Ovary (tissue), 9 donors: ENCODE results near the gene DPH5. TPM values are rescaled to one million over a fixed set of nuclear protein-coding genes. Genes with fewer than 3 reads are reported as not detected.
"Not testable (repeated sequence)": the region's sequence is repeated elsewhere in the genome, so short reads cannot be mapped to it uniquely, and the experiment has no call there.

Source experiments
- DNase-seq, 5 donors: peaks; one replicate each; pipeline ENCODE4 v3.0.0-alpha.2; 2019 to 2020
- H3K27ac ChIP-seq, 2 donors: fragments of 200-600 bp; one replicate each; pipeline versions ENCODE4 v1.5.1 to v1.8.0; 2019 to 2022
- H3K27me3 ChIP-seq: fragments of 200-600 bp; one replicate; pipeline ENCODE4 v1.8.0; 2022
- H3K36me3 ChIP-seq: fragments of 200-600 bp; sonication (generic); one replicate; pipeline ENCODE4 v1.5.1; 2019
- H3K4me1 ChIP-seq: one replicate; pipeline ENCODE4 v1.8.1; 2013; ENCODE audit warnings: mild to moderate bottlenecking, moderate library complexity; ENCODE audit not compliant: insufficient read depth
- H3K4me3 ChIP-seq: fragments of 200-600 bp; sonication (generic); one replicate; pipeline ENCODE4 v1.5.1; 2017
- H3K9me3 ChIP-seq, 2 donors: fragments of 200-600 bp in 1 of 2; sonication (generic) in 1 of 2; one replicate each; pipeline versions ENCODE4 v1.5.1 to v1.8.1; 2013 to 2019; ENCODE audit warnings: mild to moderate bottlenecking in 1 of 2, moderate library complexity in 1 of 2
- EP300 ChIP-seq: sonication (generic); formaldehyde crosslinking; IDR thresholded peaks from one replicate; pipeline ENCODE4 v1.6.1; 2017; ENCODE audit warnings: antibody characterized with exemption
- POLR2A ChIP-seq: fragments of 450-650 bp; IDR thresholded peaks from one replicate; pipeline ENCODE4 v1.6.1; 2017; ENCODE audit warnings: antibody characterized with exemption, mild to moderate bottlenecking, moderate library complexity
- WGBS, 3 donors: extraction: QIAGEN DNeasy Blood & Tissue Kit in 1 of 3; methylation state at CpG; one replicate each; pipeline versions ENCODE4 v1.1.5 to v1.1.7; 2013 to 2017; 5-methylcytosine and 5-hydroxymethylcytosine counted together
- intact Hi-C, 4 donors: fragments of 100-400 bp; cut with DNase I; formaldehyde crosslinking; loops; one replicate each; pipeline versions ENCODE4 v1.11.0 to v1.15.1; 2022 to 2023
- polyA plus RNA-seq, 2 donors: library from polyadenylated mRNA; stranded (reverse); fragments of 200-250 nt in 1 of 2; fragments of 350-450 nt in 1 of 2; fragmentation: Illumina TruSeq in 1 of 2; extraction: RNeasy Lipid Tissue Mini Kit (QIAGEN cat#74804) in 1 of 2; gene quantifications; one replicate each; pipeline ENCODE4 v1.2.3, GENCODE V29; 2013 to 2014
- total RNA-seq, 7 donors: library from RNA; depleted of rRNA in 2 of 7; stranded (reverse); fragments of >200 nt in 2 of 7; fragmentation: NEBNext Ultra II Directional in 3 of 7; extraction: Animal tissue kit (Norgen Biotek cat#: 25700) in 3 of 7; gene quantifications; one replicate each; pipeline versions ENCODE4 v1.1.0 to v1.2.4, GENCODE V29; 2016 to 2023
- TF ChIP-seq, protein P1 (sequence below), 3 donors: fragments of 450-650 bp in 2 of 3; fragments of 200-600 bp in 1 of 3; IDR thresholded peaks; one replicate each; pipeline versions ENCODE4 v1.5.1 to v1.8.0; 2016 to 2022; ENCODE audit warnings: antibody characterized with exemption in 3 of 3, mild to moderate bottlenecking in 1 of 3
- donor health status: DM: no; HTN: no; CAD: no; lungs with moderate emphysema.
- donor health status: DM: no; HTN: no; CAD: no.
- donor health status: Bipolar disorder and iron deficiency.
- donor health status: DM: yes; HTN: yes; CAD: no.
- donor health status: DM: no; HTN: no; CAD: no.
- donor health status: DM: yes; HTN: yes; CAD: no.

DPH5 gene
- total and polyA plus RNA-seq, 9 donors: 24.0 to 77.2 (median 48.4) TPM

DNA sequence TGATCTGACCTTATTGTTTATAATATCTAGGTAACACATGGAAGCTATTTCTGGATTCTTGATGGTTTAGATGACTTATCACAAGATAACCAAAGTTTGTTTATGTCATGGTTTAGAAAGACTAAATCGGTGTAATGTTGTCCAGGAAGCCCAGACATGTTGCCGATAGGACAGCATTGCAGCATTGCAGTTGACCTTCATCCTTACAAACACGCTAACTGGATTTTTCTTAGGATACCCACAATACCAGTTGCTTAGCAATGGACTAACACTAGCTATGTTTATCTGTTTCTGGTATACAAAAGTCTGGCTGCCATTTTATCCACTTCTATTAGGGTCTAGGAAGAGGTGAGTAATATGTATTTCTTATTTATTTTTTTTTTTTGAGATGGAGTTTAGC, 11.7 kb upstream of the DPH5 start:
- no peaks in the 10 kb centered on the region for H3K36me3 ChIP-seq
- intact Hi-C loops: no loop called here
- TF ChIP-seq, protein P1, sequence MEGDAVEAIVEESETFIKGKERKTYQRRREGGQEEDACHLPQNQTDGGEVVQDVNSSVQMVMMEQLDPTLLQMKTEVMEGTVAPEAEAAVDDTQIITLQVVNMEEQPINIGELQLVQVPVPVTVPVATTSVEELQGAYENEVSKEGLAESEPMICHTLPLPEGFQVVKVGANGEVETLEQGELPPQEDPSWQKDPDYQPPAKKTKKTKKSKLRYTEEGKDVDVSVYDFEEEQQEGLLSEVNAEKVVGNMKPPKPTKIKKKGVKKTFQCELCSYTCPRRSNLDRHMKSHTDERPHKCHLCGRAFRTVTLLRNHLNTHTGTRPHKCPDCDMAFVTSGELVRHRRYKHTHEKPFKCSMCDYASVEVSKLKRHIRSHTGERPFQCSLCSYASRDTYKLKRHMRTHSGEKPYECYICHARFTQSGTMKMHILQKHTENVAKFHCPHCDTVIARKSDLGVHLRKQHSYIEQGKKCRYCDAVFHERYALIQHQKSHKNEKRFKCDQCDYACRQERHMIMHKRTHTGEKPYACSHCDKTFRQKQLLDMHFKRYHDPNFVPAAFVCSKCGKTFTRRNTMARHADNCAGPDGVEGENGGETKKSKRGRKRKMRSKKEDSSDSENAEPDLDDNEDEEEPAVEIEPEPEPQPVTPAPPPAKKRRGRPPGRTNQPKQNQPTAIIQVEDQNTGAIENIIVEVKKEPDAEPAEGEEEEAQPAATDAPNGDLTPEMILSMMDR (IDR thresholded peaks at IDR 0.05): no peak
- TF ChIP-seq EP300: no peak
- TF ChIP-seq POLR2A: no peak
- WGBS, 3 donors: 93 to 94% (median 94%) methylated on average over 3 of the region's 3 CpGs
- DNase-seq: no peak
- H3K9me3 ChIP-seq: no peaks in the 10 kb centered on the region
- no peak overlapping the region for H3K27ac ChIP-seq
- no peak overlapping the region for H3K4me3 ChIP-seq
- no peaks in the 10 kb centered on the region for H3K4me1 ChIP-seq
- H3K27me3 ChIP-seq: no peaks in the 10 kb centered on the region

DNA sequence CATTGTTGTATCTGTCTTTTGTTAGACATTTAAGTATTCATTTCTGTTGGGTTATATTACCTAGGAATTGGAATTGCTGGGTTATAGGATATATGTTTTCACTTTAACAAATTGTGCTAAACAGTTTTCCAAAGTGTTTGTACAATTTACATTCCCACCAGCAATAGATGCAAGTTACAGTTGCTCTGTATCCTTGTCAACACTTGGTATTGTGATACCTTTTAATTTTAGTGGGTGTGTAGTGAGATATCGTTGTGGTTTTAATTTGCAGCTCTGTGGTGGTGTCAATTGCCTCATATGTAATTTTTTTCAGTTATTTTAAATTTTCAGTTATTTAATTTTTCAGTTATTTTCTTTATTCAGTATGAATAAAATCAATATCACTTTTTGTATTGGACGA, 7.4 kb upstream of the DPH5 start:
- 98 to 99% (median 98%) methylated on average over 2 of the region's 2 CpGs for WGBS, 3 donors
- TF ChIP-seq POLR2A (no peak), EP300 (no peak)
- TF ChIP-seq, protein P1 (IDR thresholded peaks at IDR 0.05): no peak
- H3K27me3 ChIP-seq: no peaks in the 10 kb centered on the region
- H3K4me1 ChIP-seq: no peaks in the 10 kb centered on the region
- H3K36me3 ChIP-seq: no peaks in the 10 kb centered on the region
- H3K27ac ChIP-seq: no peak overlapping the region
- no peaks in the 10 kb centered on the region for H3K9me3 ChIP-seq
- H3K4me3 ChIP-seq: no peak overlapping the region
- DNase-seq: no peak
- intact Hi-C loops: no loop called here

DNA sequence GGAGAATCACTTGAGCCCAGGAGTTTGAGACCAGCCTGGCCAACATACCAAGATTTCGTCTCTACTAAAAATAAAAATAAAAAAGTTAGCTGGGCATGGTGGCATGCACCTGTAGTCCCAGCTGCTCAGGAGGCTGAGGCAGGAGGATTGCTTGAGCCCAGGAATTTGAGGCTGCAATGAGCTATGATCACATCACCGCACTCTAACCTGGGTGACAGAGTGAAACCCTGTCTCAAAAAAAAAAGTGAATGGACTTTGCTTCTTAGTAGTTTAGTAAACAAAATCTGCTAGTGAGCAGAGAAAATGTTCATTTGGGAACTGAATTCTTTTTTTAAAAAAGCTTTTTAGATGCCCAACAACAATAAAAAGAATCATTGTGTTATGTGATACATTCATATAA, 6.5 kb upstream of the DPH5 start:
- H3K9me3 ChIP-seq, H3K27ac ChIP-seq, intact Hi-C loops, H3K4me3 ChIP-seq, H3K36me3 ChIP-seq, H3K4me1 ChIP-seq, DNase-seq, H3K27me3 ChIP-seq: not testable (repeated sequence)
- 96 to 100% (median 97%) methylated on average over 2 of the region's 2 CpGs for WGBS, 3 donors

DNA sequence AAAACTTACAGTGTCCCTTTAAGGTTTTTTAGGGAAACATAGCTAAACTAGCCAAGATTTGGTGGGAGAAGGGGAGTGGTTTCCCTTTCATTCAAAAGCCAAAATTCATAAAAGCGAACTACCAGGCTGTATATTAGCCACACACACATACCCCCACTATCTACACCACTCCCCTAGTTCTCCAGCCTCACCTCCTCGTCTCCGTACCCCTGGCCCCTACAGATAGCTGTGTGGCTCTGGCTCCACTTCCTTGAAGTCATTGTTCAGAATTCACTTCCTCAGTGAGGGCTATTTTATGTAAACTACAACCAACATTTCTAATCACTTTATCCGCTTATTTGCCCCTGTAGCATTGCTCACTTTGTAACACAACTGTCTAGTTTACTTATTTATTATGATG, 5.3 kb upstream of the DPH5 start:
- TF ChIP-seq EP300: no peak
- TF ChIP-seq, protein P1 (IDR thresholded peaks at IDR 0.05): no peak
- no peak for TF ChIP-seq POLR2A
- intact Hi-C loops: no loop called here
- Histone ChIP-seq H3K36me3 (no peaks in the 10 kb centered on the region), H3K9me3 (no peaks in the 10 kb centered on the region), H3K27ac (no peak overlapping the region), H3K4me1 (peaks cover 3% of the 10 kb centered on the region), H3K4me3 (no peak overlapping the region), H3K27me3 (no peaks in the 10 kb centered on the region)
- no peak for DNase-seq
- 88 to 94% (median 93%) methylated on average over 4 of the region's 4 CpGs for WGBS, 3 donors

DNA sequence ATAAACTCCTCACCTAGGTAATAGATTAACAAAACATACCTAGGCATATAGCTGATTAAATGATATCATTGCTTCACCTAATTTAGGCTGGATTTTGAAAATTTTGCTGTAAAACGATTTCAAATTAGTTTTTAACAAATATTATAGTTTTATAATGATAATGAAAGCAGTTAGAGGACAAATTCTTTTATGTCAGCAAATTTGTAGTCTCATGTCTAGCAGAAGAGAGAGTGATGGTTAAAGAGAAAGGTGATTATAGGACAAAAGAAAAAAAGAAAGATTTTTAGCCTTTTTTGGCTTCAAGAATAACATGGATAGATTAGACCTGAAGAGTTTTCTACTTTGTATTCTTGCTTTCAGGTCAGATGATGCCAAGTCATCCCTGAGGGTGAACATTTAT, 3.6 kb upstream of the DPH5 start:
- WGBS, 3 donors: 60 to 76% (median 63%) methylated on average over 1 of the region's 1 CpG
- no peaks in the 10 kb centered on the region for H3K27me3 ChIP-seq
- no peaks in the 10 kb centered on the region for H3K9me3 ChIP-seq
- intact Hi-C loops: no loop called here
- no peak overlapping the region for H3K4me3 ChIP-seq
- DNase-seq: no peak
- peaks cover 3% of the 10 kb centered on the region for H3K4me1 ChIP-seq
- no peaks in the 10 kb centered on the region for H3K36me3 ChIP-seq
- no peak for TF ChIP-seq EP300
- TF ChIP-seq, protein P1 (IDR thresholded peaks at IDR 0.05): no peak
- TF ChIP-seq POLR2A: no peak
- H3K27ac ChIP-seq: no peak overlapping the region
